HG03565 (cell line): ENCODE data around the gene CDH23.

Experiments used
- ATAC-seq: cut with Tn5 transposase; IDR thresholded peaks from one replicate; pipeline ENCODE4 v1.9.1; 2021; ENCODE audit warnings: mild to moderate bottlenecking, moderate library complexity; ENCODE audit not compliant: unreplicated experiment

Gene CDH23

DNA sequence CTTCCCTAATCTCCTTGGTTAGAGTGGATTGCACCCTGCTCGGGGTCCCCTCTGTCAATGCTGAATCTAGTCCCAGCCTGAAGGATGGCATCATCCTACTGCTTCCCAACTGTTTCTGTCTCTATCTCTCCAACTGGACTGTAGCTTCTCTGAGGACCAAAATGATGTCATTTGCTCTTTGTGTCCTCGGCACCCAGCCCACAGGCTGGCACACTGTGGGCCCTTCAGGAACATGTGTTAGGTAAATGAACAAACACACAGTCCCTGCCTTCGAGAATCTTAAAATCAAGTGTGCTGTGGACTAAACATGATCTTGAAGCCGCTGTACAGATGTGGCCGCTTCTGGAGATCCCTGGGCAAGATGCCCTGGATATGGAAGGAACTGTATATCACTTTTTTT is 5.0 kb upstream of the CDH23 start:
- ATAC-seq = no peak

DNA sequence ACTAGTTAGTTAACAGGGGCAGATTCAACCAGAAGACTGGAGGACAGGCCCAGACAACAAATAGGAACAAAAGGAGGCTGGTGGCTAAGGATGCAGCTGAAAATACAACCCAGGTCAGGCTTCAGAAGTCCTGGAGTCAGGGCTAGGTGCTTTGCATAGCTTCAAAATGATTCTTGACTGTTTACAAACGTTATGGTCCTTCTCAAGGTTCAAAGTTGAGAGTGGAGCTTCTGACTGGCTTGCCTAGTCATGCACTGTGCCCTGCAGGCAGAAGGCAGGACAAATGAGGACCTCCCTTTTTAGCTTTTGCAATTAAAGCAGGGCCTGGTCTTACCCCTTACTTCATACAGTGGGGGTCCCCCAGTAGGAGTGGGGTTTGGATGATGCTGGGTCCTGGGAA is 4.4 kb upstream of the CDH23 start:
- ATAC-seq = no peak

- no peak for ATAC-seq
Measured at GRCh38 chr10:71392791-71393781, 3.6 kb upstream of the CDH23 start.

GRCh38 chr10:71393841-71394475 is 2.8 kb upstream of the CDH23 start:
- no peak for ATAC-seq

- no peak for ATAC-seq
Measured at GRCh38 chr10:71394926-71395562, 1.7 kb upstream of the CDH23 start.

- ATAC-seq = no peak
Measured at GRCh38 chr10:71395621-71396020, 1.1 kb upstream of the CDH23 start.

DNA sequence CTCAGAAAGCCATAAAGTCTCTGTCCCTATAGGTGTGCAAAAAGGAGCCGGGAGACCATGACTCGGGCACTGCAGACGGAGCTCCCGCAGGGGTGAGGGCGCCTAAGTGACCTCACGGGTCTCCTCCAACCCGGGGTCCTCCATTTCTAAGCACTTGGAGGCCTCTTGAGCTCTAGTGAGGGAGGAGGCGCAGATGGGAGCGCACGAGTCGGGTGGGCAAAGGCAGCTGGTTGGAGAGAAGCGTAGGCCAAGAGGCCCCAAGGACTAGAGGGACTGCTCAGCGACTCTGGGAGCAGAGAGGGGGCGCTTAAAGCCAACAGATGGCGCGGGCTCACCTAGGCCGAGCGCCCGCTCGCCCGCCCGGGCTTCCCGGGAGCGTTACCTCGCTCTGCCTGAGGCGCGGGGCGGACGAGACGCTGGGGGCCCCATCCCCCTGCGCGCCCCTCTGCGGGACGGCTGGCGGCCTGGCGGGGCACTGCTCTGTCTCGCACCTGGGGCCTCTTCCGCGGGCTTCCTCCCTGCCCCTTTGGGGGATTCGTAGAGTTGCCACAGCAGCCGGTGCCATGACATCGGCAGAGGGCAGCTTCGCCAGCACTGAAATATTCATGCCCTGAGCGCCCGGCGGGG is 523 bp upstream of the CDH23 start:
- ATAC-seq = no peak

- no peak for ATAC-seq
Measured at GRCh38 chr10:71397296-71398212, 834 bp downstream of the CDH23 start.

GRCh38 chr10:71398976-71399375 is 2.3 kb downstream of the CDH23 start:
- ATAC-seq = no peak

- no peak for ATAC-seq
Measured at GRCh38 chr10:71399946-71400345, 3.2 kb downstream of the CDH23 start.

DNA sequence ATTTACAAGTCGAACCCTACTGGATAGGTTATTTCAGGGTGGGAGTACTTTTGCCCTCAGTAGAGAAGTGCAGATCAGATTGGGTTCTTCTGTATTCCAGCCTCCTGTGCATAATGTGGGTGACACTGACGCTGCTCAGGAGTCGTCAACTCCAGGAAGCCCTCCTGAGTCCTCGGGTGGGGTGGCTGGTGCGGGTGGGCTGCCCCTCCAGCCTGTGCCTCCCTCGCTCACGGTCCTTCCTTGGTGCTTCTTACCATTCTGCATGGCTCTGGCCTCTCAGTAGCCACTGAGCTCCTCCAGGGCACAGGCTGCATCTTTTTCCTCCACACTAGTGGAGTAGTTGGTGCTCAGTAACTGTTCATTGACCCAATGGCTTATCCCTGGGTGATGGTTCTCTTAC is 4.3 kb downstream of the CDH23 start:
- no peak for ATAC-seq

GRCh38 chr10:71402005-71402404 is 5.3 kb downstream of the CDH23 start:
- ATAC-seq = no peak

- ATAC-seq = no peak
Measured at GRCh38 chr10:71404503-71405295, 8.0 kb downstream of the CDH23 start.

DNA sequence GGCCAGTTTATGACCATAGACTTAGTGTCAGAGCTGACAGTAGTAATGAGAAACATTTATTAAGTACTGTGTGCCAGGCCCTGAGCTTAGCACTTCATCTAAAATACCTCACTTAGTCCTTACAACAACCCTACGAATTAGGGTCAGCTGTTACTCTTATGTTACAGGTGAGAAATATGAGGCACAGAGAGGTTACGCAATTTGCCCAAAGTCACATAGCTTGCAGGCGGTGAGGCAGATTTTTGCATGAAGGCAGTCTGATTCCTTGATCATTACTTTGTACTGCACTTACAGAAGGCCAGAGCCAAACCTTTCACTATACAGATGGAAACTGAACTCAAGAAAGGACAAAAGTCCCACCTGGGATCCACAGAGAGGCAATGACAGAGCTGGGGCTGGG is 10.2 kb downstream of the CDH23 start:
- ATAC-seq = no peak

DNA sequence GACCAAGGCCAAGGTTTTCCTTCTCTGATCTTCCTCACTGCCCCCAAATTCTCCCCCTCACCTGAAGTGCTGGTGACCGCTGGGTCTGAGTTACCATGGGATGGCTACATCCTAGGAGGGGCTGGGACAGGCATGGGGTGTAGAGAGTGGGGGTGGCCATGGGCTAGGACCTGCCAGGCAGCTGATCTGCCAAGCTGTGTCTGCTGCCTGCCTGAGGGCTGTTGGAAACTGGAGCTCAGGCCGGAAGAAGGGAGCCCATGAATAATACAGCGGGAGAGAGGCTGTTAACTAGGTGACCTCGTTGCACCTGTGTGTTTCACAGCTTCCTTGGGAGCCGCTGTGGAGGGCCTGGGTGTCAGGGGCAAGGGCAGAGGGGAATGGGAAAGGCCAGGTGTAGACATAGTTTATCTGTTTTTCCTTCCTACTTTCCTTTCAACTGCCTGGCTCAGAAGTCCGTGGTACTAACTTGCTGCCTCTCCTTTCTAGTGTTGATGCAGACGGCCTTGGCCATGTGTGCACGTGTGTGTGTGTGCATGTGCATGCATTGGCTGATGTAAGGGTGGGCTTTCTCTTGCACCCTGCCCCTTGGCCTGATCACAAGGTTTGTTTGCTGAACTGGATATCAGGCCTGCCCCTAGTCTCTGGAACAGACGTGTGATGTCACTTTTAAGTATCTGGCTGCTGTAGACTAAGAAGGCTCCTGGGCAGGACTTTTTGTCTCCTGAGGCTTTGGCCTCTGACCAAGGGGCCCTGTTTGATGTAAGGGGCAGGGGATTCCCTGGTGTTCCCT is 11.9 kb downstream of the CDH23 start:
- no peak for ATAC-seq

DNA sequence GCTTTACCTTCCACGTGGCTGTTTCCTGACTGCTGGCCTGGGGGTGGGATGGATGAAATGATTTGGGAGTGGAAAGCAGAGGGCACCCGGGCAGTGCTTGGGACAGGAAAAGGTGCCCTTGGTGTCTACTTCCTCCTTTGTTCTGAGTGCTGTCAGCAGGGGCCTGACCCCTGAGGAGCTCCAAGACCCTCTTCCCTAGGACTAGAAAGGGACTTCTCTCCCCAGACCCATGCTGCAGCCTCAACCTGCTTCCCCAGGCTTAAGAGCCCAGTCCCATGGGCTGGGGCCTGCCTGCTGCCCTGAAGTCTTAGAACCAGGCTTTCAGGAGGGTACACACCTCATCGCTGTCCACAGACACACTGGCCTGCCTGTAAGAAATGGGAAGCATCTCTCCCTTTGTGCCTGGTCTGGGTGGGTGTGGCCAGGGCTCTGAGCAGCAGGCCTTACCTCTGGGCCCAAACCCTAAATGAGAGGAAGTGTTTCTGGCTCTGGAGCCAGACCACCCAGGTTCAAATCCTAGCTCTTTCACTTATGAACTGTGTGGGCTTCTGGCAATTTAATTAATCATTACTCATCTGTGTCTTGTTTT is 12.9 kb downstream of the CDH23 start:
- ATAC-seq = no peak

DNA sequence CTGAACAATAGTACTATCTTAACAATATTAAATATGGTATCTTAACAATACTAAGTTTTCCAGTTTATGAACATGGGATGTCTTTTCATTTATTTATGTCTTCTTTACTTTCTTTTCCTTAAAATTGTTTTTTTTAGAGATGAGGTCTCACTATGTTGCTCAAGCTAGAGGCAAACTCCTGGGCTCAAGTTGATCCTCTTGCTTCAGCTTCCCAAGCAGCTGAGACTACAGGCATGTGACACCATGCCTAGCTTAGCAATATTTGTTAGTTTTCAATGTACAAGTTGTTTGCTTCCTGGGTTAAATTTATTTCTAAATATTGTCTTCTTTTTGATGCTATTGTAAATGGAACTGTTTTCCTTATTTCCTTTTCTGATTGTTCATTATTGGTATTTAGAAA is 16.9 kb downstream of the CDH23 start:
- no peak for ATAC-seq

GRCh38 chr10:71414359-71414758 is 17.6 kb downstream of the CDH23 start:
- no peak for ATAC-seq
